ENCODE data around the gene D2HGDH.

DNA sequence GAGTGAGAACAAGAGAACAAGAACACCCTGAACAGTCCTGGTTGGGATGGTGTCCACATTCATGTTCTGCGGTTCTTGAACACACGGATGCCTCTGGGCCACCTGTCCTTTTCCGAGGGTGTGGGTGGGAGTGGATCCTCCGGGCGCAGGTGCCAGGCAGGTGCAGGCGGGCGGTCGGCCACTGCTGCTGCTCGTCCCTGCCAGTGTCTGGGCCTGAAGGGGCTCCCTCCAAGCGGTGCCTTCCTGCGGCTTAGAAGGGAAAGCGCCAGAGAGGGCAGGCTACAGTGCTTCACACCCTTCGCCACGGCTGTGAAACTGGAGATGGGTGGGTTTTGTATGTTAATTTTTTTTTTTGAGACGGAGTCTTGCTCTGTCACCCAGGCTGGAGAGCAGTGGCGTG is 8.0 kb upstream of the D2HGDH start:
- TF ChIP-seq POLR2A (IDR thresholded peaks at IDR 0.05) (no peak), POLR2AphosphoS5 (IDR thresholded peaks at IDR 0.05) (no peak)

All from suprapubic skin (tissue), 4 donors.